H1 (cell line): ENCODE data around the gene KSR2. TPM values are rescaled to one million over a fixed set of nuclear protein-coding genes. Genes with fewer than 3 reads are reported as not detected.

ENCODE experiments used
- CTCF ChIA-PET: fragments of 300-600 bp; sonication (Branson Sonifier 250); formaldehyde crosslinking; loops from one replicate; lab custom pipeline; 2021; ENCODE audit not compliant: partially characterized antibody; lab: Charles Lee
- POLR2A ChIA-PET: fragments of 300-600 bp; sonication (Branson Sonifier 250); formaldehyde crosslinking; loops from one replicate; lab custom pipeline; 2021; ENCODE audit warnings: inconsistent platforms; ENCODE audit not compliant: partially characterized antibody; lab: Charles Lee
- DNase-seq, 2 experiments: peaks; one replicate each; pipeline versions ENCODE4 v3.0.0 to v3.0.0-alpha.2; 2010 to 2022; ENCODE audit warnings: low spot score in 2 of 2, low read depth in 1 of 2, mixed read lengths in 1 of 2
- FAIRE-seq: peaks from 2 replicates; lab custom pipeline; 2011; peaks lifted over from hg19 to GRCh38; lab: Jason Lieb, UNC
- H2AFZ ChIP-seq: 2 replicates; pipeline ENCODE4 v1.8.1; 2012; ENCODE audit warnings: low read length, inconsistent platforms
- H2AK5ac ChIP-seq: 2 replicates; pipeline ENCODE4 v1.6.1; 2013; ENCODE audit warnings: low read depth, low read length
- H2BK120ac ChIP-seq: replicated peaks from 2 replicates; pipeline ENCODE3; 2013; ENCODE audit warnings: low read depth, low read length, inconsistent platforms
- H2BK12ac ChIP-seq: 2 replicates; pipeline ENCODE4 v1.6.1; 2013; ENCODE audit warnings: low read depth, low read length
- H2BK15ac ChIP-seq: 2 replicates; pipeline ENCODE4 v1.6.1; 2013; ENCODE audit warnings: low read length
- H2BK20ac ChIP-seq: 2 replicates; pipeline ENCODE4 v1.6.1; 2013; ENCODE audit warnings: low read length
- H2BK5ac ChIP-seq: 2 replicates; pipeline ENCODE4 v1.6.1; 2013; ENCODE audit warnings: low read depth, low read length
- H3K14ac ChIP-seq: 2 replicates; pipeline ENCODE4 v1.6.1; 2013; ENCODE audit warnings: inconsistent platforms; ENCODE audit not compliant: insufficient read length
- H3K18ac ChIP-seq: 2 replicates; pipeline ENCODE4 v1.6.1; 2013; ENCODE audit warnings: low read length; ENCODE audit errors: extremely low read depth
- H3K23ac ChIP-seq: 2 replicates; pipeline ENCODE4 v1.6.1; 2013; ENCODE audit warnings: inconsistent platforms; ENCODE audit not compliant: insufficient read length
- H3K23me2 ChIP-seq: 2 replicates; pipeline ENCODE4 v1.6.1; 2013; ENCODE audit warnings: low read depth, low read length
- H3K27ac ChIP-seq: 2 replicates; pipeline ENCODE4 v1.6.1; 2011; ENCODE audit warnings: low read depth, low read length, inconsistent platforms
- H3K27me3 ChIP-seq, 4 experiments: replicated peaks in 1 of 4; 1 replicate in 1 of 4; 2 replicates in 3 of 4; pipeline versions ENCODE4 v1.6.1 to v1.8.1; 2011 to 2013; ENCODE audit warnings: low read length in 3 of 4, mild to moderate bottlenecking in 3 of 4, inconsistent platforms in 2 of 4, mixed read lengths in 2 of 4, moderate library complexity in 1 of 4; ENCODE audit not compliant: control insufficient read depth in 3 of 4, insufficient read depth in 3 of 4; ENCODE audit errors: extremely low read depth in 1 of 4
- H3K36me3 ChIP-seq, 4 experiments: 2 replicates each; pipeline versions ENCODE4 v1.6.1 to v1.8.1; 2011 to 2013; ENCODE audit warnings: mild to moderate bottlenecking in 4 of 4, low read length in 3 of 4, moderate library complexity in 2 of 4, control low read depth in 1 of 4, inconsistent platforms in 1 of 4; ENCODE audit not compliant: insufficient read depth in 4 of 4, control insufficient read depth in 2 of 4
- H3K4ac ChIP-seq: replicated peaks from 2 replicates; pipeline ENCODE3; 2013; ENCODE audit warnings: low read length, low read depth, mixed read lengths, inconsistent platforms; ENCODE audit not compliant: insufficient read length
- H3K4me1 ChIP-seq, 4 experiments: replicated peaks in 1 of 4; 1 replicate in 1 of 4; 2 replicates in 3 of 4; pipeline versions ENCODE4 v1.6.1 to v1.8.1; 2011 to 2013; ENCODE audit warnings: low read length in 3 of 4, inconsistent platforms in 2 of 4, mixed read lengths in 1 of 4; ENCODE audit not compliant: insufficient read depth in 4 of 4, control insufficient read depth in 3 of 4
- H3K4me2 ChIP-seq, 2 experiments: 2 replicates each; pipeline versions ENCODE4 v1.6.1 to v1.8.1; 2011 to 2013; ENCODE audit warnings: low read depth in 2 of 2, low read length in 2 of 2, control low read depth in 1 of 2, inconsistent platforms in 1 of 2, mild to moderate bottlenecking in 1 of 2; ENCODE audit not compliant: insufficient read depth in 1 of 2
- H3K4me3 ChIP-seq, 4 experiments: fragments of 200-600, 300-600 bp in 1 of 4; sonication (generic), shearing (Covaris generic), sonication (Bioruptor Twin) in 1 of 4; 2 replicates each; pipeline versions ENCODE4 v1.5.1 to v1.8.1; 2011 to 2016; ENCODE audit warnings: low read length in 4 of 4, low read depth in 3 of 4, control low read depth in 2 of 4, inconsistent platforms in 2 of 4, mild to moderate bottlenecking in 2 of 4, mixed read lengths in 1 of 4, moderate library complexity in 1 of 4; ENCODE audit not compliant: insufficient read depth in 2 of 4; ENCODE audit errors: extremely low read depth in 1 of 4
- H3K56ac ChIP-seq: replicated peaks from 2 replicates; pipeline ENCODE3; 2013; ENCODE audit warnings: low read depth, mild to moderate bottlenecking, mixed read lengths, low read length, inconsistent platforms; ENCODE audit not compliant: insufficient read length
- H3K79me1 ChIP-seq: 2 replicates; pipeline ENCODE4 v1.6.1; 2013; ENCODE audit warnings: low read depth, low read length, control low read depth
- H3K79me2 ChIP-seq, 2 experiments: 2 replicates each; pipeline versions ENCODE4 v1.6.1 to v1.8.1; 2012 to 2013; ENCODE audit warnings: low read length in 2 of 2, mild to moderate bottlenecking in 2 of 2, inconsistent platforms in 1 of 2; ENCODE audit not compliant: insufficient read depth in 2 of 2, control insufficient read depth in 1 of 2
- H3K9ac ChIP-seq, 4 experiments: replicated peaks in 1 of 4; 1 replicate in 1 of 4; 2 replicates in 3 of 4; pipeline versions ENCODE4 v1.6.1 to v1.8.1; 2011 to 2013; ENCODE audit warnings: low read depth in 3 of 4, low read length in 3 of 4, control low read depth in 2 of 4, mild to moderate bottlenecking in 2 of 4, moderate library complexity in 2 of 4, inconsistent platforms in 1 of 4; ENCODE audit errors: extremely low read depth in 1 of 4
- H3K9me3 ChIP-seq, 2 experiments: 2 replicates each; pipeline versions ENCODE4 v1.6.1 to v1.8.1; 2012 to 2013; ENCODE audit warnings: mild to moderate bottlenecking in 2 of 2, moderate library complexity in 2 of 2, control low read depth in 1 of 2, inconsistent platforms in 1 of 2, low read depth in 1 of 2, low read length in 1 of 2, mixed read lengths in 1 of 2; ENCODE audit not compliant: insufficient read depth in 2 of 2
- H4K20me1 ChIP-seq, 2 experiments: replicated peaks in 1 of 2; 2 replicates each; pipeline versions ENCODE3 to v1.8.1; 2011 to 2013; ENCODE audit warnings: inconsistent platforms in 2 of 2, low read length in 2 of 2, mild to moderate bottlenecking in 1 of 2; ENCODE audit not compliant: insufficient read depth in 2 of 2, control insufficient read depth in 1 of 2
- H4K5ac ChIP-seq: 2 replicates; pipeline ENCODE4 v1.6.1; 2013; ENCODE audit warnings: low read length, low read depth, mixed read lengths, inconsistent platforms; ENCODE audit not compliant: insufficient read length
- H4K8ac ChIP-seq: 2 replicates; pipeline ENCODE4 v1.8.0; 2013; ENCODE audit warnings: mild to moderate bottlenecking, moderate library complexity, low read length, inconsistent platforms; ENCODE audit not compliant: insufficient read depth; ENCODE audit errors: extremely low read depth
- H4K91ac ChIP-seq: replicated peaks from 2 replicates; pipeline ENCODE3; 2013; ENCODE audit warnings: low read length, mixed read lengths, inconsistent platforms; ENCODE audit not compliant: insufficient read length
- ASH2L ChIP-seq: fragments of 200-600, 300-600 bp; sonication (generic); IDR thresholded peaks from one replicate; pipeline ENCODE4 v1.7.1; 2017; ENCODE audit warnings: low read length
- BCL11A ChIP-seq, 2 experiments: IDR thresholded peaks; one replicate each; pipeline ENCODE4 v1.6.1; 2011; ENCODE audit warnings: low read depth in 2 of 2, low read length in 2 of 2, mild to moderate bottlenecking in 2 of 2
- CTBP2 ChIP-seq: IDR thresholded peaks from 2 replicates; pipeline ENCODE4 v1.7.0; 2011; ENCODE audit warnings: borderline replicate concordance, mild to moderate bottlenecking, moderate library complexity, mixed read lengths, low read length; ENCODE audit not compliant: insufficient read depth, insufficient read length
- KDM4A ChIP-seq: IDR thresholded peaks from one replicate; pipeline ENCODE4 v1.7.1; 2012; ENCODE audit warnings: low read depth, mild to moderate bottlenecking, moderate library complexity, low read length, inconsistent platforms; ENCODE audit not compliant: severe bottlenecking
- NANOG ChIP-seq: IDR thresholded peaks from 2 replicates; pipeline ENCODE4 v1.6.1; 2011; ENCODE audit warnings: low read length, low read depth, mild to moderate bottlenecking, inconsistent platforms; ENCODE audit not compliant: insufficient read depth, poor library complexity, severe bottlenecking
- PHF8 ChIP-seq: fragments of 200-600 bp; sonication (generic); conservative IDR thresholded peaks from 2 replicates; pipeline ENCODE4 v1.7.1; 2012; ENCODE audit warnings: low read depth, mild to moderate bottlenecking, inconsistent platforms, low read length, moderate library complexity
- POLR2A ChIP-seq, 2 experiments: IDR thresholded peaks; 1 replicate in 1 of 2; 2 replicates in 1 of 2; pipeline ENCODE4 v1.6.1; 2011; ENCODE audit warnings: low read depth in 2 of 2, low read length in 2 of 2, mild to moderate bottlenecking in 2 of 2; ENCODE audit errors: control extremely low read depth in 1 of 2
- RFX5 ChIP-seq: IDR thresholded peaks from 2 replicates; pipeline ENCODE4 v1.6.1; 2011; ENCODE audit warnings: low read depth, low read length, improper control_type of control experiment, borderline replicate concordance
- RNF2 ChIP-seq: fragments of 200-900, 300-1000 bp; sonication (generic); IDR thresholded peaks from 2 replicates; pipeline ENCODE4 v1.7.1; 2016; ENCODE audit warnings: borderline replicate concordance, low read depth, mild to moderate bottlenecking, antibody characterized with exemption, low read length; ENCODE audit not compliant: poor library complexity, severe bottlenecking; ENCODE audit errors: missing control alignments
- SIN3A ChIP-seq, 2 experiments: IDR thresholded peaks in 1 of 2; conservative IDR thresholded peaks in 1 of 2; 2 replicates each; pipeline ENCODE4 v1.6.1; 2011 to 2012; ENCODE audit warnings: low read length in 2 of 2, improper control_type of control experiment in 1 of 2, low read depth in 1 of 2, mild to moderate bottlenecking in 1 of 2
- TCF12 ChIP-seq: IDR thresholded peaks from 2 replicates; pipeline ENCODE4 v1.6.1; 2011; ENCODE audit warnings: low read depth, mild to moderate bottlenecking, low read length
- WGBS, 2 experiments: shearing (Covaris generic) in 1 of 2; methylation state at CpG; one replicate each; pipeline versions ENCODE4 v1.1.6 to v1.1.7; 2013 to 2015; ENCODE audit warnings: low lambda C conversion rate in 2 of 2, mixed read lengths in 2 of 2, inconsistent platforms in 1 of 2, low coverage in 1 of 2, missing lambda C conversion rate in 1 of 2; ENCODE audit not compliant: insufficient replicate concordance in 2 of 2, insufficient coverage in 1 of 2, insufficient read length in 1 of 2; ENCODE audit errors: extremely low coverage in 1 of 2, missing lambda C conversion rate in 1 of 2; 5-methylcytosine and 5-hydroxymethylcytosine counted together
- polyA plus RNA-seq, 7 experiments: library from polyadenylated mRNA; depleted of rRNA in 3 of 7; stranded (reverse) in 5 of 7; unstranded in 2 of 7; fragments of >200 nt in 5 of 7; fragments of 200-250 nt in 2 of 7; gene quantifications; 1 replicate in 5 of 7; 2 replicates in 1 of 7; 4 replicates in 1 of 7; pipeline versions ENCODE4 v1.2.1 to v1.2.3, GENCODE V29; 2011 to 2013; ENCODE audit warnings: missing spikeins in 2 of 7, mixed read lengths in 2 of 7
- total RNA-seq: library from RNA; stranded (reverse); fragmentation: NEBNext Ultra II Directional; extraction: Animal tissue kit (Norgen Biotek cat#: 25700); gene quantifications from 2 replicates; pipeline ENCODE4 v1.2.1, GENCODE V29; 2021

KSR2 gene
- total and polyA plus RNA-seq, 2 of the 8 experiments (the other 6 are each of a cell fraction or from before 2014, with no cell fraction given) = 0.74 to 2.2 TPM

DNA sequence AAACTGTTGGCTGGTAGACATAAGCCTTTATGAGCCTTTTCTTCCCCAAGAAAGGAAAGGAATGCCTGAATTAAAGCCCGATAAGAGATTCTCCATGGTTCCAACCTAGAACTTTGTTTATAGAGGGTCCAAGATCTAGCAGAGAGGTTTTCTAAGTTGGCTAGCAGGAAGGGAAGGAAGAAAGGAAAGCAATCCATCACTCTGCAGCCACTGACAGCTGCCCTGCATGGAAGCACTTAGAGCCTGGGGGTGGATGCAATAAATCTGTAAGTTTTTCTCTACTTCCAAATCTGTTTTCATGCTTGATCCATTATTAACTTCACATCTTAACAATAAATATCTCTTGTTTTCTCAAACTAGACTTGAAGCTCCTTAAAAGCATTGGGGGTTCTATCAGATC is 224.4 kb downstream of the KSR2 start:
- POLR2A ChIA-PET = no interaction called here
- no peaks in the 10 kb centered on the region for H3K79me2 ChIP-seq
- H3K79me1 ChIP-seq = no peaks in the 10 kb centered on the region
- H2BK20ac ChIP-seq = no peak overlapping the region
- no peak overlapping the region for H3K14ac ChIP-seq
- no peak overlapping the region for H3K27ac ChIP-seq
- no peak overlapping the region for H4K91ac ChIP-seq
- H3K9me3 ChIP-seq = no peaks in the 10 kb centered on the region
- no peak overlapping the region for H3K23ac ChIP-seq
- no peak overlapping the region for H2BK5ac ChIP-seq
- H2BK15ac ChIP-seq = no peak overlapping the region
- TF ChIP-seq RFX5 = no peak
- no peak for TF ChIP-seq ASH2L
- no peak for TF ChIP-seq RNF2
- no peak for TF ChIP-seq BCL11A (IDR thresholded peaks at IDR 0.05; ENCODE audit: low read depth in 2 of 2, low read length in 2 of 2)
- TF ChIP-seq SIN3A (conservative IDR thresholded peaks at IDR 0.05 in 1 of 2, IDR thresholded peaks at IDR 0.05 in 1 of 2; ENCODE audit: low read depth in 1 of 2, low read length in 2 of 2) = no peak
- no peak for TF ChIP-seq PHF8
- TF ChIP-seq KDM4A = no peak
- TF ChIP-seq CTBP2 = no peak
- no peak for TF ChIP-seq POLR2A (IDR thresholded peaks at IDR 0.05; ENCODE audit: control extremely low read depth in 1 of 2, low read depth in 2 of 2, low read length in 2 of 2)
- TF ChIP-seq NANOG = no peak
- TF ChIP-seq TCF12 = no peak
- TF ChIP-seq, all 59 proteins: peak for 0
- H2AK5ac ChIP-seq = no peak overlapping the region
- H3K56ac ChIP-seq = no peak overlapping the region
- H2AFZ ChIP-seq = no peak overlapping the region
- H4K20me1 ChIP-seq = no peaks in the 10 kb centered on the region
- no peak overlapping the region for H2BK120ac ChIP-seq
- H2BK12ac ChIP-seq = no peak overlapping the region
- no peak overlapping the region for H4K8ac ChIP-seq
- FAIRE-seq = no peak
- H3K23me2 ChIP-seq = peaks cover 1% of the 10 kb centered on the region; the same call in 1 of the 2 replicates
- H3K4me3 ChIP-seq = no peak overlapping the region
- H4K5ac ChIP-seq = no peak overlapping the region
- no peaks in the 10 kb centered on the region for H3K27me3 ChIP-seq
- H3K9ac ChIP-seq = no peak overlapping the region
- H3K4ac ChIP-seq = no peak overlapping the region
- no peak overlapping the region for H3K4me2 ChIP-seq
- no peak for DNase-seq
- 76% methylated on average over 1 of the region's 1 CpG; no CpG with 5 or more reads in 1 of the 2 experiments for WGBS, 2 experiments
- no peak overlapping the region for H3K18ac ChIP-seq
- CTCF ChIA-PET = no interaction called here
- no peaks in the 10 kb centered on the region for H3K36me3 ChIP-seq
- no peaks in the 10 kb centered on the region for H3K4me1 ChIP-seq
